DMS153 (cell line): Measurements from ENCODE around the gene KDM6A.
"Not testable (repeated sequence)": the region's sequence is repeated elsewhere in the genome, so short reads cannot be mapped to it uniquely, and the experiment has no call there.

Experiments
- DNase-seq: peaks from one replicate; lab custom pipeline; 2025; lab: John Stamatoyannopoulos, UW

Gene KDM6A

GRCh38 chrX:44889824-44890223, 16.8 kb downstream of the KDM6A start:
- no peak for DNase-seq

GRCh38 chrX:44890247-44890646, 17.3 kb downstream of the KDM6A start:
- DNase-seq, result no peak

GRCh38 chrX:44890687-44891086, 17.7 kb downstream of the KDM6A start:
- DNase-seq, result not testable (repeated sequence)

DNA sequence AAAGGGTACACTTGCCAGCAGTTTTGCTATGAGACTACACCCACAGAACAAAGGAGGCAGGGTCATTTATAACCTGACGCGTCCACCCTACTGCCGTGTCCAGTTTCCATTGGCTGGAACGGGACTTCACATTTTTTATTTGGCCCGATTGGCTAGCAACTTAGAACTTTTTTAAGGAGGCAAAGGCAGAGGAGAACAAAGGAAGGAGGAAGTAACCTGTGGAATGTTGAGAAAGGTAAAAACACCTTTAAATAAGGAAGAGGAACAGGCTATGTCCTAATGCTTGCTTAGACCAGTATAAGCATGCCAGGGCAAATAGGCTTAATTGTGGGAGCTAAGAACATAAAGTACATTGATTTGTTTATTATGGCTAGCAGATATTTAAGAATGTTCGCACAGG, 18.7 kb downstream of the KDM6A start:
- no peak for DNase-seq

GRCh38 chrX:44896876-44897186, 23.8 kb downstream of the KDM6A start:
- DNase-seq, result no peak

GRCh38 chrX:44897539-44897938, 24.6 kb downstream of the KDM6A start:
- DNase-seq, result no peak

DNA sequence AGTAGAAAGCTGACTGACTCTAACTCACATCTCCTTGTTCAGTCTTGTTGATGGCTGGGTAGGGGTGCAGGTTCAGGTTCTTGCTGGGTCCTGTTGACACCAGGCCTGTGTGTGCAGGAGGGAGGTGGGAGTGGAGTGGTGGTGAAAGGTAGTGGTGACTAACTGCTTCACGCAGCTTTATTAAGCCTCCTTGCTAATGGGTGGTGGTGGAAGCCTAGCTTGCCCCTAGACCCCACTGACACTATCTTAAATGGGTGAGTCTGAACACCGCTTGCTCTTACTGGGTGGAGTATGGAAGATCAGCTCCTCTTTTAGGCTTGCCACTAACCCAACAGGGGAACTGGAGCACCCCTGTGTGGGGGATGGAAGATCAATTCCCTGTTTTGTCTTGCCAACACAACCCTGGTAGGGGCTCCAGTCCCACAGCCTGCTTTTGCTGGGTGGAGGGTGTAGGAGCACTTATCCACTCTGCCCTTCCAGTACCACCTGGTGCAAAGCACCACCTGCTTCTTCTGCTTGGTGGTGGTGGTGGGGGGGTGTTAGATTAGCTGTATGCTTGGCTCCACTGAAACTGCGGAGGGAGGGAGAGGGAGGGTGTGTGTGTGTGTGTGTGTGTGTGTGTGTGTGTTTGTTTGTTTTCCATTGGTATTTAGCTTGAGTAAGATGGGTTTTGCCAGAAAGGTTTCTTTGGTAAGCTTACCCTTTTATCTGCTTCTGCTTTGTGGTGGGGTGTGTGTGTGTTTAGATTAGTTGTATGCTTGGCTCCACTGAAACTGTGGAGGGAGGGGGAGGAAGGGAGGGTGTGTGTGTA, 25.6 kb downstream of the KDM6A start:
- no peak for DNase-seq

GRCh38 chrX:44899946-44900345, 27.0 kb downstream of the KDM6A start:
- DNase-seq, result no peak

DNA sequence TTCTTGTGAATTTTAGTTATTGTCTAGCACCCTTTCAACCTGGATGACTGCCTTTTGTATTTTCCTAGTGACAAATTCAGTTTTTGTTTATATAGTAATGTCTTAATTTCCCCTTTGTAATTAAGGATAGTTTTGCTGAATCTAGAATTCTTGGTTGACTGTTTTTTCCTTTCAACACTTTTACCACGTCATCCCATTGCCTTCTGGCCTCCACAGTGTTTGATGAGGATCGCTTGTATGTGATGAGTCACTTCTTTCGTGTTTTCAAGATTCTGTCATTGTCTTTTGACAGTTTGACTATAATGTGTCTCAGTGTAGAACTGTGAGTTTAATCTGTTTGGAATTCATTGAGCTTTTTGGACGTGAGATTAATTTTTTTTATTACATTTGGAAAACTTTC, 30.1 kb downstream of the KDM6A start:
- no peak for DNase-seq

DNA sequence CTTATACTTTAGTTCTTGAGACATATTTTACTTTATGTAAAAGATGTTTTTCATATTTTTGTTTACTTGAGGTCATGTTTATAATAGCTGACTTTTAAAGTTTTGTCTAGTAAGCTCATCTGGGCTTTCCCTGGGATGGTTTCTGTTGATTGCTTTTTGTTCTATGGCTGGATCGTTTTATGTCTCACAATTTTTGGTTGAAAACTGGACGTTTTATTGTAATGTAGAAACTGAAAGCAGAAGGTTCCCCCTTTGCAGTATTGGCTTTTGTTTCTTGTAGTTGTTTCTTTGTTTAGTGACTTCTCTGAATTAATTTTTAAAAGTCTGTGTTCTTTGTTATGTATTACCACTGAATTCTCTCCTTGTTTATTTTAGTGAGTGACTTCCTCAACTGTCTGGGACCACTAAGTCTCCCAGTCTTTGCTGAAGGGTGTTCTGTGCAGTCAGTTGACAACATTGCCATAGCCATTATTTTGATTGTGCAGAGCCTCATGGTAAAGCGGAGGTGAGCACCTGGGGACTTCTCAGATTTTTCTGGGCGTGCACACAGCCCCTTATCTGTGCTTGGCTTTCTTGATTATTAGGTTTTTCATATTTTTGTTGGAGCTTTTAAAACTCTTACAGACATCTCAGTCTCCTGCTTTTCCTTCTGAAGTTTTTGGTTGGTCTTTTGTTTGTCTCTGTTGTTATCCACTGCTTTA, 31.0 kb downstream of the KDM6A start:
- DNase-seq, result no peak

DNA sequence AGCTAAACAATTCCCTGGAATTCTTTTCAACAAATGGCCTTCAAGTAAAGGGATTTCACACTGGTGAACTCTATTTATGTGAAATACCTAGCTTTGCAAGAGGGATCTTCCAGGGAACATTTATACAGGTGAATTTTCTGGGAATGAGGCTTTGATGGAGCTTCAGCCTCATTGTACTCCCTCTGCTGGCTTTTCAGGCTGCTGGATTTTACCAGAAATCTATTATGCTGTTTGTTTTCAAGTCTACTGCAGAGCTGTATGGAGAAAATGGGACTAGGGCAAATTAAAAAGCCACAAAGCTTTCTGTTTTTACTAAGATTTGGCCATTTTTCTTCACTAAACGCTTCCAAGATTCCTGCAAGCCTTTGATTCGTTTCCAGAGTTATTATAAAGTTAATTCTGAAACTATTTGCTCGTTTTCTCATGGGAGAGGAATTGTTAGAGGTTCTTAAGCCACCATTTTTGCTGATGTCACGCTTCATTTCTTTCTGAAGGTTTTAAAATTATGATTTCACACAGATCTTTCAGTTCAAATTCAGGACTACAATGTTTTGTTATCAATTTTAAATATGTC, 31.6 kb downstream of the KDM6A start:
- no peak for DNase-seq

GRCh38 chrX:44906041-44906440, 33.1 kb downstream of the KDM6A start:
- DNase-seq, result no peak

DNA sequence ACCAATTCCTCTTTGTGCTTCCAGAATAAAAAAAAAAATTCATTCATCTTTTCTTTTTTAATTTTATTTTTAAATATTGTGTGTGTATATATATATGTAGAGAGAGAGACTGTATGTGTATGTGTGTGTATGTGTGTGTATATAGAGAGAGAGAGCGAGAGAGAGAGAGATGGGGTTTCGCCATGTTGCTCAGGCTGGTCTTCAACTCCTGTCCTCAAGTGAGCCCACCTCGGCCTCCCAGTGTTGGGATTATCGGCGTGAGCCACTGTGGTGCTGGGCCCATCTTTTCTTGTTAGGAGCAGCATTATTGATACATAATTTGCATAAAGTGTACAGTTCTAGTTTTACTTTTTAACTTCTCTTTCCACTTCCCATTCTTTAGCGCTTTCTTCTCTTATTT, 33.6 kb downstream of the KDM6A start:
- DNase-seq, result no peak

- DNase-seq, result no peak
These were observed 35.2 kb downstream of the KDM6A start for GRCh38 chrX:44908153-44908552.

DNA sequence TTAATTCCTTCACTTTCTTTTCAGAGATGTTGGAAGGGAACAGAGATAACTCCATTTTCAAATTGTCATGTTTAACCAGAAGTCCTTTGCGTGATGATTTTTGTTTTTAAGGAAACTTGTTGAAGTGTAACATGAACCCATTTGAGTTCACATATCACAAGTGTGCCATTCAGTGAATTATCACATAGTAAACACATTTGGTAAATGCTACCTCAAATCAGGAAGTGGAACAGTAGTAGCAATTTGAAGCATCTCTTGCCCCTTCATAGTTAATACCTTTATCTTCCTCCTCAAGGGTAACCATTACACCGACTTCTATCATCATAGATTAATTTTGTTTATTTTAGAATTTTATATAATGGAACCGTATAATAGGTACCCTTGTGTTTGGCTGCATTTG, 35.8 kb downstream of the KDM6A start:
- no peak for DNase-seq

- not testable (repeated sequence) for DNase-seq
These were observed 37.5 kb downstream of the KDM6A start for GRCh38 chrX:44910508-44910907.

- not testable (repeated sequence) for DNase-seq
These were observed 38.1 kb downstream of the KDM6A start for GRCh38 chrX:44911074-44911600.

- DNase-seq, result no peak
These were observed 40.9 kb downstream of the KDM6A start for GRCh38 chrX:44913656-44914531.

- no peak for DNase-seq
These were observed 41.7 kb downstream of the KDM6A start for GRCh38 chrX:44914532-44915198.

DNA sequence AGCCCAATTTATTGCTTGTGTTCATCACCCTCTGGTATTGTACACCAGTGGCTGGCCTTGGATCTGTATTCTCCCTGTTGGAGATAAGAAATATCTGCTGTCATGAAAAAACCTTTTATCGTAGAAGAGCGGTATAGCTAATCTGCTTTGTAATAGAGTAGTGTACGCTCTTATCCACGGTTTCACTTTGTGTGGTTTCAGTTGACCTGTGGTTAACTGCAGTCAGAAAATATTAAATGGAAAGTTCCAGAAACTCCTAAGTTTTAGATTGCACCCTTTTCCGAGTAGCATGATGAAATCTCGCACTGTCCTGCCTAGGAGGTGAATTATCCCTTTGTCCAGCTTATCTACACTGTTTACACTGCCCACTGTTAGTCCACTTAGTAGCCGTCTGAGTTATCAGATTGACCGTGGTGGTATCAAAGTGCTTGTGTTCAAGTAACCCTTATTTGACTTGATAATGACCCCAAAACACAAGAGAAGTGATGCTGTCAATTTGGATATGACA, 42.4 kb downstream of the KDM6A start:
- DNase-seq, result no peak

DNA sequence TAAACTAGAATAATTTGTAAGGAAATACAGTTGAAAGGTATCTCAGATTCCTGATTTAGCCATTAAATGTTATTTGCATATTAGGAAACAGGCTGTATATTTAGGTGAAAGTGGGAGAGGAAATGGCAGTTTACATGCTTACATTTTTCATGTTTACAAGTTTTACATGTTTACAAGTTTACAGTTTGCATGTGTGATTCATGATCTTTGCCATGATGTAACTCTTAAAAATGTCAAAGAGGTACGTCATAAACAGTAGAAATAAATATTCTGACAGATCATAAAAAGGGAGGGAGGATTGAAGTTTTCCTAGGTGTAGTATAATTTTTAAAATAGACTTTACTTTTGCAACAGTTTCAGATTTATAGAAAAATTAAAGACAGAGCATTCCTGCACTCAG, 45.7 kb downstream of the KDM6A start:
- DNase-seq, result no peak
